ENCODE results near the gene SORL1.

DNA sequence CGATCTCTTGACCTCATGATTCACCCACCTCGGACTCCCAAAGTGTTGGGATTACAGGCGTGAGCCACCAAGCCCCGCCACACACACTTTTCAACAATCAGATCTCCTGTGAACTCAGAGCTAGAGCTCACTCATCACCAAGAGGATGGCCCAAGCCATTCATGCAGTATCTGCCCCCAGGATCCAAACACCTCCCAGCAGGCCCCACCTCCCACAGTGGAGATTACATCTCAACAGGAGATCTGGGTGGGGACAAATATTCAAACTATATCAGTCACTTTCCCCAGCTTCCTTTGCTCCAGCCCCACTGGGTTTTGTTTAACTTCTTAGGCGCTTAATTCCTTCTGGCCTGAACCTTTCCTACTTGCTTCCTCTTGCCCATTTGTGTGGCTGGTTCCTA, 26.3 kb upstream of the SORL1 start:
- TF ChIP-seq GATA3 (IDR thresholded peaks at IDR 0.05; ENCODE audit: low read depth, low read length), result no peak
- no peak for TF ChIP-seq GATA2 (IDR thresholded peaks at IDR 0.05; ENCODE audit: low read depth, low read length)
